Fibroblast of peridontal ligament (primary cell): ENCODE data around the gene CNTRL.

Source experiments
- DNase-seq: peaks from one replicate; pipeline ENCODE4 v3.0.0-alpha.2; 2010; ENCODE audit errors: extremely low read depth

The CNTRL gene

GRCh38 chr9:121201738-121202533 lies 127.2 kb downstream of the CNTRL start, which contains the start of gene RAB14:
TSS of gene RAB14 (minus strand) at chr9:121201869. CDS start at chr9:121193412, 8,457 bp downstream.
- peak; percentile 96 for DNase-seq

DNA sequence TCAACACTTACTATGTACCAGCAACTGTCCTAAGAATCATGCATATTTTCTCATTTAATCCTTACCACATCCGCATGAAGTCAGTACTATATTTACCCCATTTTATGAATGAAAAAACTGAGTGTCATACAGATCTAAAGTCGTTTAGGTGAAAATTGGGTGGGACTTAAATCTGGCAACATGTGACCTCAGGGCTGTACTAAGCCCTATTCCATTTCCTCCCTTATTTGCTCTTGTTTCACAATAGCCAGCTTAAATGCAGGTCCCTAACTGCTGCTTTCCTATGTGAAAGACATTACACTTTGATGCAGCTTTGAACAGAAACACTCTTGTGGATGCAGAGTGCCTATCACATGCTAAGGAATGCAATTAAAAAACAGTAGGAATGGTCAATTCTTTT lies 129.4 kb downstream of the CNTRL start:
- DNase-seq, result no peak

GRCh38 chr9:121204611-121205010 lies 129.9 kb downstream of the CNTRL start:
- no peak for DNase-seq

DNA sequence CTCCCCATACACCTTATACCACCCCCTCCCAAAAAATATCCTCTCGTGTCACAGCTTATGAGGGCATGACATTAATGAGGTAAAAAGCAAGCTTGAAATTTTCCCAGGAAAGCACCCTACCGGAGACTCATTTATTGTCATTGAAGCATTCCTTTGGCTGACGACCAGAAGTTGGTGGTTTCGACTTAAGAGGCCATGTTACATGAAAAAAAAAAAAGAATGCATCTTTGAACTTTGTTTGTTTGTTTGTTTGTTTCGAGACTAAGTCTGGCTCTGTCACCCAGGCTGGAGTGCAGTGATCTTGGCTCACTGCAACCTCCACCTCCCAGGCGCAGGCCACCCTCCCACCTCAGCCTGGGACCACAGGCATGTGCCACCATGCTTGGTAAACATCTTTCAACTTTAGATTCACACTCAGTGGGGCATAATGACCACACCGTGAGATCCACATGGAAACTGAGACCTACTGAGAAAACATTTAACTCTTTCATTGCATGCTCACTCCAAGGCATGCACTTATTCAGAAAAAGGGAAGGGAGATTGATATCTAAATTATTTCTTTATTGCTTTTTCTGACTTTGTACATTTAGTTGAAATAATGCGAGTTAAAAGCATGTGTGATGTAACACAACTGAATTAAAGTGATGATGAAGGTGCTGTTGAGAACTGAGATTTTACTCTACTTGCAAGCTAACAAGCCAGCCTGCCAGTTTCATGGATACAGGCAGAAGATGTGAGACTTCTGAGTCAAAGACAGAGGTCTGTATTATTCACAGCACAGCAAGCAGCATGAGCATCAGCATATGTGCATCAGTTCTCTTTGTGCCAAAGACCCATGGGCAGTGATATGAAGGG lies 132.0 kb downstream of the CNTRL start:
- peak; percentile 45 for DNase-seq

GRCh38 chr9:121207371-121207940 lies 132.7 kb downstream of the CNTRL start:
- no peak for DNase-seq

DNA sequence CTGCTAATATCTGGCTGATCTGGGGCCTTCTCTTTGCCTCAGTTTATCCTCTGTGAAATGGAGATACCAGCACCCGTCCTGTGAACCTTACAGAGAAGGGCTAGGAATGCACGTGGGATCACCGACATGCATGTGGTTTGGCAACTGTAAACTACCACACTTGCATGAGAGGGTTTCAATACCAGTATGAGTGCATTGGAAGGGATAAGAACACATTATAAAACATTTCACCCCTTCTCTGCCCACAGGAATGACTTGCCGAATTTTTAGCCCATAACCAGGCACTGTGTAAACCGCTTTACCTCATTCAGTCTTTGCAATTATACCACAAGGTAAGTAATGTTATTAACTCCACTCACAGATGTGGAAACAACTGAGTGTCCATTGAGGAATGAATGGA lies 135.8 kb downstream of the CNTRL start:
- no peak for DNase-seq

DNA sequence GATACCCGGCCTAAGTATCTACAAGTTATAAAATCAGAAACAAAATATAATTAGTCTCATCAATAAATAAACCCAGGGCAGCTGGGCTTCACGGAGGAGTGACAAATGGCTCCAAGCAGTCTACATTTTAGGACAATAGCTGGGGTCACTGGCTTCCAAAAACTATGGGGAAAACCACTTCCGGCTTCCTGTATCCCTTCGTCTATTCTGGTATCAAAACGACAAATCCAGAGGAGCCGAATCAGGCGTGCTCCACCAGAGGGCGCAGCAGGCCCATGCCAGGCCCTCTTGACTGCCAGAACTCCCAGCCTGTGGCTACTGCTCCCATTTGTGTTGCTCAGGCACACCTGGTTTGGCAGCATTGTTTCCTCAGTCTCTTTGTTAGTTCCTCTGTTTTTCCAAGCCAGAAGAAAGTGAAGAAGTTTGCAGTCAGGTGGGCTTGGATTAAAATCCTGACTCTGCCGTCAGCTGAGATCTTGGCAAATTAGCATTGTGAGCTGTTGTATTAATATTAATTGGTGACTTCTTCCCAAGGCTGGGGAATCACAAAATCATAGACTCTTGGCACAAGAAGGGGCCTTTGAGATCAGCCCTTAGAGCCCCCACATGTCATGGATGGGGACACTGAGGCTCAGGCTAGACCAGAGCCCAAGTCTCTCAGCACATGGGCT lies 138.5 kb downstream of the CNTRL start:
- DNase-seq, result peak; percentile 91

DNA sequence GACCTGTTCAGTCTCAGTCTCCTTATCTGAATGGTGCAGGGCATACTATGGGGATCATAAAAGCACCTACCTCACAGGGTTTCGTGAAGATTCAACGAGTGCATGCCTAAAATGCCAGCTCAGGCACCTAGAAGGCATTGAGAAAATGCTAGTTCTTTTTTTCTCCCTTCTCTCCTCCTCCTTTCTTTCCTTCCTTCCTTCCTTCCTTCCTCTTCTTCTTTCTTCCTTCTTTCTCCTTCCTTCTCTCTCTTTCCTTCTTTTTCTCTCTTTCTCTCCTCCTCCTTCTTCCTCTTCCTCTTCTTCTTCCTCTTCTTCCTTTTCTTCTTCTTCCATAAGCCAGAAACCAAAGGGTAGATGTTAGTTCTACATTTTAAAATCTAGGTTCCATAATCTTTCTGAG lies 139.2 kb downstream of the CNTRL start:
- DNase-seq, result no peak

- no peak for DNase-seq
Measured at GRCh38 chr9:121216271-121216805, 141.6 kb downstream of the CNTRL start.

GRCh38 chr9:121217609-121218292 lies 143.0 kb downstream of the CNTRL start:
- peak; percentile 35 for DNase-seq

DNA sequence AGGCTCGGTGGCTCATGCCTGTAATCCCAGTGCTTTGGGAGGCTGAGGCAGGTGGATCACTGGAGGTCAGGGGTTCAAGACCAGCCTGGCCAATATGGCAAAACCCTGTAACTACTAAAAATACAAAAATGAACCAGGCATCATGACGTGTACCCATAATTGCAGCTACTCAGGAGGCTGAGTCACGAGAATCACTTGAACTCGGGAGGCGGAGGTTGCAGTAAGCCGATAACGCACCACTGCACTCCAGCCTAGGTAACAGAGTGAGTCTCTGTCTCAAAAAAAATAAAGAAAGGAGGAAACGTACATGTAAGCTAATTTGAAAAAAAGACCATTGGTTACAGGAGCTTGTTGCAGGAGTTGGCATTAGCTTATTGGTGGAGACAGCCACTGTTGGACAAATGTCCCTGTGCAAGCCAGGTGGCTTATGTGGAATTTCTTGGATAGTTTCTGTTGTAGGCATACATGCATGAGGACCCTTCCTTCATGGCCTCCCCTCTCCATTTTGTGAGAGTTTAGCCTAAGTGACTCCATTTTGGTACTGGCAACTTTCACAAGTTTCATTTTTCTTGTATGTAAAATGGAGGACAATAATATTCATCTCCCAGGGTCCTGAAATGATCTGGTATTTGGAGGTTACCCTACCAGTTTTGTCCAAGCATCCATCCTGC lies 143.7 kb downstream of the CNTRL start:
- no peak for DNase-seq

GRCh38 chr9:121219530-121219929 lies 144.8 kb downstream of the CNTRL start:
- no peak for DNase-seq

GRCh38 chr9:121220996-121221663 lies 146.4 kb downstream of the CNTRL start:
- no peak for DNase-seq

GRCh38 chr9:121221664-121222055 lies 146.9 kb downstream of the CNTRL start:
- DNase-seq, result no peak

GRCh38 chr9:121222524-121223171 lies 147.9 kb downstream of the CNTRL start:
- DNase-seq, result peak; percentile 74

GRCh38 chr9:121225240-121225639 lies 150.5 kb downstream of the CNTRL start:
- no peak for DNase-seq

DNA sequence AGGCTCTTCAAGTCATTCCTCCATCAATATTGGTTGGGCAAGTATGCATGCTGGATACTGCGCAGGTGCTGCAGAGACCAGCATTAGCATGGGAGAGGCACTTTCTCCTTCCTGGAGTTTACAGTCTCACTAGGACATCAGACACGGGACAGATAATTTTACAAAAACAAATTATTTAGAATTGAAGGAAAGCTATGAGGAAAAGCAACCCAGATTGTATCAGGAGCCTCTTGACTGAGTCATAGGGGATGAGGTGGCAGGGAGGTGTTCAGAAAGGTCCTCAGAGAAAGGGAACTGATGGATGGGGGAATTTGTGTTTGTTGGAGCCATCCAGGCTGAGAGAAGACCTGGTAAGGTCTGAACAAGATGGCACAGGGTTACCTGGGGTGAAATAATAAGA lies 151.4 kb downstream of the CNTRL start:
- DNase-seq, result no peak
